ENCODE results near the gene CCDC142. TPM values are rescaled to one million over a fixed set of nuclear protein-coding genes. Genes with fewer than 3 reads are reported as not detected.

Gene CCDC142
- total and polyA plus RNA-seq, 9 of the 15 experiments (the other 6 are each of a cell fraction or from before 2014, with no cell fraction given), result 0.55 to 11.7 (median 7.2) TPM

- TF ChIP-seq SMC3 (conservative IDR thresholded peaks at IDR 0.05; ENCODE audit: insufficient read depth, low read depth, low read length), result 0 out of 2 replicates have a peak, but pooled peaks have one; percentile 23
- TF ChIP-seq RFX1 (IDR thresholded peaks at IDR 0.05), result peak; percentile 98
- TF ChIP-seq BRF1 (IDR thresholded peaks at IDR 0.05; ENCODE audit: borderline replicate concordance, extremely low read depth, insufficient read length), result no peak
- TF ChIP-seq RB1 (IDR thresholded peaks at IDR 0.05; ENCODE audit: low read depth), result peak; percentile 19; the same call in 1 of the 2 replicates
- no peak for TF ChIP-seq FOXO4 (CRISPR knock-in tag; IDR thresholded peaks at IDR 0.05)
- no peak for TF ChIP-seq TCFL5 (CRISPR knock-in tag; conservative IDR thresholded peaks at IDR 0.05)
- 0 out of 4 replicates have a peak, but pooled peaks of 1 of the 2 experiments have one; percentile 45 for TF ChIP-seq TEAD1 (CRISPR knock-in tag; IDR thresholded peaks at IDR 0.05)
- no peak for TF ChIP-seq MCM2 (IDR thresholded peaks at IDR 0.05; ENCODE audit: low read depth)
- no peak for TF ChIP-seq FOSL1 (tag; conservative IDR thresholded peaks at IDR 0.05)
- TF ChIP-seq ZC3H8 (IDR thresholded peaks at IDR 0.05), result no peak
- no peak for TF ChIP-seq RBM39 (optimal IDR thresholded peaks at IDR 0.05; ENCODE audit: low read depth, low read length)
- TF ChIP-seq POLR2G (IDR thresholded peaks at IDR 0.05; ENCODE audit: low read depth, low read length), result peak; percentile 82
- no peak for TF ChIP-seq SRSF9 (IDR thresholded peaks at IDR 0.05; ENCODE audit: borderline replicate concordance, low read depth, low read length)
- TF ChIP-seq ERF (CRISPR knock-in tag; IDR thresholded peaks at IDR 0.05), result peak; percentile 81
- TF ChIP-seq PHB2 (IDR thresholded peaks at IDR 0.05; ENCODE audit: low read depth), result no peak
- no peak for TF ChIP-seq NUFIP1 (IDR thresholded peaks at IDR 0.05; ENCODE audit: partially characterized antibody)
- TF ChIP-seq ZNF639 (CRISPR knock-in tag; conservative IDR thresholded peaks at IDR 0.05 in 1 of 2, IDR thresholded peaks at IDR 0.05 in 1 of 2), result no peak
- TF ChIP-seq SOX6 (IDR thresholded peaks at IDR 0.05), result no peak
- no peak for TF ChIP-seq EWSR1 (IDR thresholded peaks at IDR 0.05; ENCODE audit: borderline replicate concordance, low read depth, partially characterized antibody)
- no peak for TF ChIP-seq ZBTB34 (CRISPR knock-in tag; IDR thresholded peaks at IDR 0.05)
- TF ChIP-seq YBX1 (IDR thresholded peaks at IDR 0.05), result no peak
- TF ChIP-seq WHSC1 (IDR thresholded peaks at IDR 0.05; ENCODE audit: low read length), result no peak
- TF ChIP-seq ZFP36 (IDR thresholded peaks at IDR 0.05; ENCODE audit: low read depth, low read length, partially characterized antibody), result no peak
- peak; percentile 65; the same call in 1 of the 2 replicates for TF ChIP-seq TFAP4 (CRISPR knock-in tag; IDR thresholded peaks at IDR 0.05; ENCODE audit: borderline replicate concordance)
Measured at GRCh38 chr2:74507145-74507925, 24.5 kb upstream of the CCDC142 start, which contains the start of gene PCGF1 (continued).

Measured in K562 (cell line).